HG03064 (cell line): ENCODE results near the gene NLRC5.
"Not testable (repeated sequence)": the region's sequence is repeated elsewhere in the genome, so short reads cannot be mapped to it uniquely, and the experiment has no call there.

ENCODE experiments used
- ATAC-seq: cut with Tn5 transposase; IDR thresholded peaks from one replicate; pipeline ENCODE4 v1.9.1; 2021; ENCODE audit warnings: low read depth; ENCODE audit not compliant: unreplicated experiment

NLRC5 gene

DNA sequence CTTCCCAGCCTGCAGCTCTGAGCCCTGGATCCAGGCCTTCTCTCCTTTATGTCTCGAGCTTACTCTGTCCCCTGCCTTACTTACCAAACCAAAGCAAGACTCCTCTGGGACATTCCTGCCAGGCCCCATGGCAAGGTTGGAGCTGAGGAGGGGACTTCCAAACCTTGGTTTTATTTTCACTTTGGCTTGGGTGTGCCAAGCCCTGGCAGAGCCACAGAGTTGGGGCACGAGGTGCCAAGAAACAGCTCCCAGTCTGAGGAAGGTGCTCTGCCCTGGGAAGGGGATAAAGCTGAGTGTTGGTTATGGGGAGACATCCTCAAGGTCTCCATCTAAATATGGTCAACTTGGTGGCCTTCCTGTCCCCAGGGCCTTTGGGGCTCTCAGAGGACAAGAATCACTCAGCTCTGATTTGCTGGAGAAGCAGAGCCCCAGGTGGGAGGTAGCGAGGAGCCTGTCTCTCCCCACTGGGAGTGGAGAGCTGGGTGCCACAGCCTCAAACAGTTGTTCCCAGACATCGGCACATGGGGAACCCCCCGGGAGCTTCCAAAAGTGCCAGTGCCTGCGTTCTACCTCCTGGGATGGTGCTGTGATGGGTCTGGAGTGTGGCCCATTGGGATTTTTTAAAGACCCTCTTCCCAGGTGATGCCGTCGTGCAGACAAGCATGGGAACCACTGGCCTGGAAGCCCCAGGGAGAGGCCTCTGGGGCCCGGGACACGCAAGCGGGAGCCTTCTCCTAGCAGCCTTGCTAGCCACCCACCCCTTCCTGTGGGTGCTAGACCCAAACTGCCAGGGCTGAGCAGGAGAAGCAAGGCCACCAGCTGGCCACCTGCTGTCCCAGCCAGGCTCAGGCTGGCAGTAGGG, 10.3 kb downstream of the NLRC5 start:
- no peak for ATAC-seq

DNA sequence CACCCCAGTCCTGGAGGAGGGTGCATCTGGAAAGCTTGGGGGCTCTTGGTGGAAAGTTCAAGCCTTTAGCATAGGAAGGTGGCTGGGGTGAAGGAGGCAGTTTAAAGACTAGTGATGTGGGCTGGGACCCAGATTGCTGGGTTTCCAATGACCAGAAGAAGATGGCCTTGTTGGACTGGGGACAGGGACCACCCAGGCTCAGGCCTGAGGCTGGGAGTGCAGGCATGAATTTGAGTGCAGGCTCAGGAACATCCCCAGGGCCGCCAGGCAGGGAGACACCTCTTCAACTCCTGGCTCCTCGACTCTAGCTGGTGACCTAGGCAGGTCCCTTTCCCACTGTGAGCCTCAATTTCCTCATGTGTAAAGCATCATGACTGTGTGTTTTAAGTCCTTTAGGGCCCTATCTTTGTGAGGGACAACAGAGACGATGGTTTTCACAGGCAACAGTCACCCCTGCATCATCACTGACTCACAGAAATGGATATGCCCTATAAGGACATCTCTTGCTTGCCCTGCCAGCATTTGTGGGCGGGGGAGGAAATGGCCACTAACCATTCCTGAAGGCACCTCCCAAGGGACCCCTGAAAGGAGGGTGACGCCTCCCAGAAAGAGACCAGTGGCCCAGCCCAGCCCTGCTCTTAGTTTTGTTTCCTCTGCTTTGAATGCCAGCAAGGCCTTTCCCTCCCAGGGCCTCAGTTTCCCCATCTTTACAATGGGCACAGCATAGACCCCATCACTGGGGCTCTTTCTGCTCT, 11.1 kb downstream of the NLRC5 start:
- ATAC-seq = peak; percentile 39

DNA sequence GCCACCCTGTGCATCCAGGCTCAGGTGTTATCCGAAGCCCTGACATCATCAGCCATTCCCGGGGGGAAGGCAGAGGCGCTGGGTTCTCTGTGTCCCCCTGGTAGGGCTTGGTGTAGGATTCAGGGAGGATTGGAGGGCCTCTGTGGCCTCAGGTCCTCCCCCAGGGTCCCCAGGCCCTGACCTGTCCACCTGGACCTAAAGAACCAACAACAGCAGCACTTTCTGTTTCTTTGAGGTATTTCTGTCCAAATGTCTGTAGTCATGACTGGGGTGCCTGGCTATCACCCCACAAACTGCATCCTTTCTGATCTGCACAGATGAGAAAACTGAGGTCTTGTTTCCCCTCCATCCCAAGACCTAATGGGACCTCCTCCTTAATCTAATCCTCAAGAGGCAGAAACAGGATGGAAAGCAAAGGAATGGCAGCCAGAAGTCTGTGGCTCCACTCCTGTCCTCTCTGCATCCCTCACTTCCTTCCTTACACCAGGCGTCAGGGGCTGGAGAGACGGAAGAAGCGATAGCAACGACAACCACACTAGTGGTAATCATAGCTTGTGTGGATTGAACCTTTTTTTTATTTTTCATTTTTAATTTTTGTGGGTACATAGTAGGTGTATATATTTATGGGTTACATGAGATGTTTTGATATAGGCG, 11.8 kb downstream of the NLRC5 start:
- no peak for ATAC-seq

DNA sequence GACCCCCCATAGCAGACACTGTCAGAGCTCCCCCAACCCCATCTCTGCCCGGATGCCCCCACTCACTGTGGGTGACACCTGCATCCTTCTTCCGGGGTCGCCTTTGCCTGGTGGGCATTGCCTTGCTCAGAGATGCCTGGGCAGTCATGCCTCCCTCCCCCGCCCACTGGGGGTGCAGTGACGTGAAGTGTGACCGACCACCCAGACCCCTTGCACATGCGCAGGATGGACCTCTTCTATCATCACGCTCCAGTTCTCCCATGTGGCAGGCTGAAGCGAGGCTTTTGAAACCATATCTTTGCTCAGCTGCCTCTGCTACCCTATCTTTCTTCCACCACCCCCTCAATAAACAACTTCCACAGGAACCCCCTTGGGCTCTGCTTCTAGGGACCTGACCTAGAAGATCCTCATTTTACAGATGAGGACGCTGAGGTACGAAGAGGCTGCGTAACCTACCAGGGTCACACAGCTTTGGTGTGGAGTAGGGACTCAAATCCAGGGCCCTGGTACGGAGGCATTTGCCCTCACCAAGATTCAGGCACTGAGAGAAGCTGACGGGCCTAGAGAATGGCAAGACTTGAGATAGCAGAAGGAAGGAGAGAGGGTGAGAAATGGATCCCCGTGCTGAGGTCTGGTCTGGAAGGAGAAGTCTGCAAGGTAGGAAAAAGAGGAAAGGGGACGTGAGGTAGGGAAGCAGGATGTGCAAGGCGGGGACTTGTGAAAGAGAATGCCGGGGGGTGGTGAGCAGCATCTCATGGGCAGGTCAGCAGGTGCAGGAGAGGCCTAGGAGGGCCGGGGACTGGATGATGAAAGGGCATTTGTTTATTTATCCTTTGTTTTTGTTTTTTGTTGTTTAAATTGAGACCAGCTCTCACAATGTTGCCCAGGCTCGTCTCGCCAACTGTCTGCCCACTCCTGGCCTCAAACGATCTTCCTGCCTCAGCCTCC, 14.4 kb downstream of the NLRC5 start:
- no peak for ATAC-seq

DNA sequence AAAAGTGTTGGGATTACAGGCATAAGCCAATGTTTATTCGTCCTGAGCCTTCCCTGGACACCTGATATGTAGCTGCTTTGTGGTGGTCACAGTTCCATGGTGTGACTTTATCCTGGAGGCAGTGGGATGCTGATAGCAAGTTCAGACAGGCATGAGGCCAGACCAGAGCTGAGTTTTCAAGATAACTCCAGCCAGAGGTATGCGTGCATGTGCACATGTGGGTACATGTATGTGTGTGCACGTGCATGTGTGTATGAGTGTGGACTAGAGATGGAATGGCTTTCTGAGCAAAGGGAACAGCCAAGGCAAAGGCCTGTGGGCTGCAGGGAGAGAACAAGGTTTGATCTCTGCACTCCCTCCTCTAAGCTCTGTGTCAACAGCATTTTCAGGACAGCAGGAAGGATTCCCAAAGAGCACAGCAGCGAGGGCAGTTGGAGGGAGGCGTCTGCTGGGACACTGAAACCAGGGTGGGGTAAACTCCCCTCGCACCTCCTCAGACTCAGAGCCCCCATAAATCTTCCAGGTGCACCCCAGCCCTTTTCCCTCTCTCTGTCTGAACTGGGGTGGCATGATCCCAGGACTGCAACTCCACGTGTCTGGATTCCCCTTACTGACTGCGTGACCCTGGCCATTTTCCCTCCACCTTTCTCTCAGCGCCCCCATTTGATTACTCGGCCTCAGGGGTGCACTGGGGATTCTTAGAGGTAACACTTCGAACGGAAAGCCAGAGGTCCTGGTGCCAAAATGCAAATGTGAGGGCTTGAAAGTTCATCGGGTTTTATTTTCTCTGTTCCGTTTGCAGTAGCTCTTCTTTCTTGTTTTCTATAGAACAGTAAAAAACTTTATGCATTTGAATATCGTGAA, 15.3 kb downstream of the NLRC5 start:
- ATAC-seq = no peak

DNA sequence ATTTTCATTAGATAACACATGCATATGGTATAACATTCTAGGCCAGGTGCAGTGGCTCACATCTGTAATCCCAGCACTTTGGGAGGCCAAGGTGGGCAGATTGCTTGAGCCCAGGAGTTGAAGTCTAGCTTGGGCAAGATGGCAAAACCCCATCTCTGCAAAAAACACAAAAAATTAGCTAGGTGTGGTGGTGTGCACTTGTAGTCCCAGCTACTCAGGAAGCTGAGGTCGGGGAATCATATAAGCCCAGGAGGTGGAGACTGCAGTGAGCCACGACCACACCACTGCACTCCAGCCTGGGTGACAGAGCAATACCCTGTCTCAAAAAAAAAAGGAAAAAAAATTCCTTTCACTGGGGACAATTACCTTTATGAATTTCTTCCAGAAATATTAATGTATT, 16.2 kb downstream of the NLRC5 start:
- not testable (repeated sequence) for ATAC-seq

DNA sequence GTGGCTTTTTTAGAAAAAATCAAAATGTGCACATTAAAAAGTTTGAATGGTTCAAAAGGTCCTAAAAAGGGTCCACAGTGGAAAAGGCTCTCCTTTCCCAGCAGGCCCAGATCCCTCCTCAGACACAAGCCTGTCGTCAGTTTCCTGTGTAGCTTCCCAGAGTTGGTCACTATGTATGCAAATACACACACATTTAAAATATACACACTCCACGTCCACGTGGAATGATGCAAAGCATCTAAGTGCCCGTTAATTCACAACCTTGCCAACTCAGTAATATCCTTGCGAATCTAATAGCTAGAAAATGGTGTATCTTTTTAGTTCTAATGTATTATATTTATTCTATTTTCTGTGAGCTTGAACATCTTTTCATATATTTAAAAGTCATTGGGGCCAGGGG, 17.7 kb downstream of the NLRC5 start:
- ATAC-seq = no peak

DNA sequence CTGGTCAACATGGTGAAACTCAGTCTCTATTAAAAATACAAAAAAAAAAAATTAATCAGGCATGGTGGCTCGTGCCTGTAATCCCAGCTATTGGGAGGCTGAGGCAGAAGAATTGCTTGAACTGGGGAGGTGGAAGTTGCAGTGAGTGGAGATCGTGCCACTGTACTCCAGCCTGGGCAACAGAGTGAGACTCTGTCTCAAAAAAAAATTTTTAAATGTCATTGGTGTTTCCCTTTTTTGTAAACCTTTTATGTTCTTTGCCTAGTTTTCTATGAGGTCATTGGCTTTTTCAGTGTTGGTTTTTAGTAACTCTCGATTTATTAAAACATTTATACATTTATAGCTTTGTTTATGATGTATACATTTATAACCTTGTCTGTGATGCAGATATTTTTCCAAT, 18.2 kb downstream of the NLRC5 start:
- no peak for ATAC-seq

DNA sequence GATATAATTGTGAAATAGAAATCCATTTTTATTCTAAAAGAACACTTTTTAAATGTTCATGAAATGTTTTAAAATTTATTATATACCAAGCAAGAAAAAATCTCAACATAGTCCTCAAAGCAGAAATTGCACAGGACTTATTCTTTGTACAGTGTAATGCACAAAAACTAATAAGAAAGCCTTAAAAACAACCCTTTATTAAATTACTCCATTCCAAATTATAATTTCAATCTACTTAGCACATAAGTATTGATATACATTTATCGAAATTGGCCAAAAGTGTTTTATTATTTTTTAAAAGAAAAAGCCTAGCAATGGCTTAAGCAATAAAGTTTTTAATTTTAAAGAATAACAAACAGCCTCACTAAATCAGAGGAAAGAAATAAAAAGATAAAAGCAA, 19.1 kb downstream of the NLRC5 start:
- no peak for ATAC-seq

DNA sequence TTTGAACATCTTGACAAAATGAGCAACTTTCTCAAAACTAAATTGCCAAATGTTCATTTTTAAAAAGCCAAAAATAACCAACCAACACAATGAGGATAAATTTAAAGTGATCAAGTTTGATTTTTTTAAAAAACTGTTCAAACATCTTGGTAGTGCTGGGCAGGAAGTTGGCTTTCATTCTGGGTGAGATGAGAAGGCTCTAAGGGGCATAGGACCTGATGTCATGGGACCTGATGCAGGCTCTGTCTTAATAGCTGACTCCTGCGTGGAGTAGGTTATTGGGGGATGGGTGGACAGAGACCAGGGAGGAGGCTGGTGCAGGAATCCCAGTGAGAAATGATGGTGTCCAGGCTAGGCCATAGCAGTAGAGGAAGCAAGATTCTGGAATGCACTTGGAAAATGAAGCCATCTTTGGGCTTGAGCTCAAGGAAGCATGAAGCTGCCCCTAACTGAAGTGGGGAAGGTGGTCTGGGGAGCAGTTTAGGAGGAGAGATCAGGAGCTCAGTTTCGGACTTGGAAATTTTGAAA, 20.4 kb downstream of the NLRC5 start:
- no peak for ATAC-seq

DNA sequence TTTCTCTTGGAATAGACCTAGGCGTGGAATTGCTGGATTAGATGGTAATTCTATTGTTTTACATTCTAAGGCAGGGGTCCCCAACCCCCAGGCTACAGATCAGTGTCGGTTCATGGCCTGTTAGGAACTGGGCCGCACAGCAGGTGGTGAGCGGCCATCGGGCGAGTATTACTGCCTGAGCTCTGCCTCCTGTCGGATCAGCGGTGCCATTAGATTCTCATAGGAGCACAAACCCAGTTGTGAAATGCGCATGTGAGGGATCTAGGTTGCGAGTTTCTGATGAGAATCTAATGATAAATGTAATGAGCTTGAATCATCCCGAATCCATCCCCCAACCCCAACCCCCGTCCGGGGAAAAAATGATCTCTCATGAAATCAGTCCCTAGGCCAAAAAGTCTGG, 23.0 kb downstream of the NLRC5 start:
- no peak for ATAC-seq

DNA sequence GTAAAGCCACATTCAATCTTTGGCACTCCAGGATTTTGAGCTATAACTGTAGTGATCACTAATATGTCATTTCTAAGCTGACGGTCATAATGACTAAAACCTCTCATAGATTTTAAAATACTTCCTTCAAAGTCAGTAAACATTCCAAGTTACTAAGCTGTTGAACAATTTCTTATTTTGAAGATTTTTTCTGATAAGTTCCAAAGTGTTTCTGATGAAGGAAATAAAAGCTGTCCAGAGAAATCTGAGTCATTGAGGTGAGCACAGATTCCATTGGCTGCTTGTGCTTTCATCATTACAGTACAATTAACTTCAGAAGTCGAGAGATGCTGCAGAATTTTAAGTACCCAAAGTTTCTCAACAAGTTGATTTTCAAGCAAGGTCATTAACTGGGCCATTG, 23.9 kb downstream of the NLRC5 start:
- no peak for ATAC-seq

DNA sequence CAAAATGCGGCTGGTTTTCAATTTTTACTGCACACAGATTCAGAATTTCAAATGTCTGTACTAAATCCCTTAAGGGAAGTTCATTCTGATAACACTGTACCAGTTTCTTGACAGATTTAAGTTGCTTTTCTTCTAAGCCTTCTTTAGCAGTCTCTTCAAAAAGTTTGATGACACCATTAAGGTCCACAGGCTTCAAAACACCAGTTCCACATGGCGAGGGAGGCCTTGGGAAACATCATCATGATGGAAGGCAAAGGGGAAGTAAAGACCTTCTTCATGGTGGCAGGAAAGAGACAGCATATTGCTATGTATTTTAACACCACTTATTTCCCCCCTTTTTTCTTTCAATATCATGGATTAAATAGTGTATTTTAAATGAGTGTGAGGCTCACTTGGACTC, 24.5 kb downstream of the NLRC5 start:
- ATAC-seq = no peak

DNA sequence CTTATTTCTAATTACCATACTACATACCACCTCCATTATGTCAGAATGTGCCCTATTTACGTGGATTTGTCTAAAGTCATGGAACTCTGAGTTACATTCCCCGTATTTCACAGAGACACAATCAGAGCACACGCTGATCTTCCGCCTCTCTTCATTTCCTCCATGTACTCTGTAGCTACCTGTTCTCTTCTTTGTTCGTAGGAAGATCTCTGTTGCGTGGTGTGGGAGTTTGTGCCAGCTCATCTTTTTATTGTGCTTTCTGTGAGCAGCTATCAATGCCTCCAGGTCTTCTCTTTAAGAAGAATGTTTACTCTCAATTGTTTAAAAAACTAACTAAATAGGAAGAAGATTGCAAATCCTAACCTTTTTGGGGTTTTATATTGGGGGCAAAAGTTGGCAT, 26.9 kb downstream of the NLRC5 start:
- no peak for ATAC-seq

DNA sequence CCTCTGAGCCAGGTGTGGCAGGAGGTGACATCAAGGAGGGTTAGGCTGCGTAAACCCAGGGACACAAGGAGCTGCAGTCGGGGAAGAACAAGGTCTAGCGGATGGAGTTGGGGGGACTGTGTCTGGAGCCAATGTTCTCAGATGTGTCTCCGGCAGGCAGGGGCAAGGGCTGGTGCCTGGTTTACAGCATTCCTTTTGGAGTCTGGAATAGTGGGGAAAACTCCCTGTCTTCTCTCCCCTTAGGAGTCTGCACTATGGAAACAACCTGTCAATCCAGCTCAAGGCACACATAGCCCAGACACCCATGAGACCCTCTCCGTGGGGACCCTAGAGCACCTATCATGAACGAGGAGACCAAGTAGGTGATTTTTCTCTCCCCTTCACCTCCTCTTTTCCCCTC, 27.5 kb downstream of the NLRC5 start:
- ATAC-seq = no peak

DNA sequence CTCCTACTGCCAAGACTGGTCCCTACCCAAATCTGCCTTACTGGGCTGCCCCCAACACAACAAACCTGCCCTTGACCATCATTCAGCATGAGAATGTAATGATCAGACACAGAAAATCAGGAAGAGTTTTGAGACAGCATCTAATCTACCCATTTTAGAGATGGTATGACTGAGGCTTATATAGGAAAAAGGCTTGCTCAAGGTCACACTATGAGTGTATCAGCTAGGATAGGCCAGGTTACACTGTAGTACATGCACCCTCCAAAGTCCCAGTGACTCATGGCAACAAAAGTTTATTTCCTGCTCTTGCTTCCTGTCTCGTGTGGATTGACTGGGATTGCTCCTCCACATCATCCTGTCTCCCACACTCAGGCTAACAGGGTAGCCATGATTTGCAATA, 27.9 kb downstream of the NLRC5 start:
- no peak for ATAC-seq

DNA sequence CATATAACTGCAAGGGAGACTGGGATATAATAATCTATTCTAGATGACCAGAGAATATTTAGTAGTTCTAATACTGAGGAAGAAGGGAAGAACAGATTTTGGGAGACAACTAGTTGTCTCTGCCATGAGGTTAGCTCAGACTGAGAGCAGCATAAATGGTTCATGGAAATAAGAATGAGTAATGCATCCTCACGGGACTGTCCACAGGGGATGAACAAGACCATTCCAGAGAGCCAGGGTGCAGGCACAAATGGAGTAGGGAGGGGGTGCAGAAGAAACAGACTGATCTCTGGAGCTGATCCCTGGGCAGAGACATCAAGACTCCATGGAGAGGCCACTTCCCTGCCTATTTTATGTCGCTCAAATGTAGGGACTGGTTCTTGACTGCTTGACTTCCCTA, 30.4 kb downstream of the NLRC5 start:
- no peak for ATAC-seq

DNA sequence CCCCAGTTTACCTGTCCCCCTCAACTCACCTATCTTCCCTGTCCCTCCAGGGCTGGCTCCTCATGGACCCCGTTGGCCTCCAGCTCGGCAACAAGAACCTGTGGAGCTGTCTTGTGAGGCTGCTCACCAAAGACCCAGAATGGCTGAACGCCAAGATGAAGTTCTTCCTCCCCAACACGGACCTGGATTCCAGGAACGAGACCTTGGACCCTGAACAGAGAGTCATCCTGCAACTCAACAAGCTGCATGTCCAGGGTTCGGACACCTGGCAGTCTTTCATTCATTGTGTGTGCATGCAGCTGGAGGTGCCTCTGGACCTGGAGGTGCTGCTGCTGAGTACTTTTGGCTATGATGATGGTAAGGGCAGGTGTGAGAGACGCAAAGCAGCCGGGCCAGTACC, 31.3 kb downstream of the NLRC5 start:
- no peak for ATAC-seq

DNA sequence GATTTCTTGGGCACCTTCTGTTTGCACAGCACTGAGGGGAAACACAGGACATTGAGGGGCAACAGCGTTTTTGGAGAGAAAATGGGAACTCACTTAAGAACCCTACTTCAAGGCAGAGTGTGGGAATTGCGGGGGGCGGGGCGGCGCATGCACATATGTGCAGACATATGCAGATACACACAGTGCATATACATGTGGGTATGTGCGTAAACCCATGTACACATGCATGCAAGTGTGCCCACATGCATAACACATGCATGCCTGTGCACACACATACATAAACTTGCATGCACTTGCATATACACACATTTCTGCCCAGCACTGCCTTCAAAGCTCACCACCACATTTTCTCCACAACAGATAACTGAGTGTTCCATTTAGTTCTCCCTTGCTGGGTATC, 32.4 kb downstream of the NLRC5 start:
- ATAC-seq = no peak
